GM12872 (cell line): ENCODE measurements around the gene MYNN.

Experiments used
- CTCF ChIP-seq: IDR thresholded peaks from 3 replicates; pipeline ENCODE4 v1.5.1; 2011; ENCODE audit warnings: low read depth, mild to moderate bottlenecking, low read length, moderate library complexity; ENCODE audit not compliant: insufficient read depth

The MYNN gene

GRCh38 chr3:169754711-169755110, 18.5 kb upstream of the MYNN start:
- no peak for TF ChIP-seq CTCF

GRCh38 chr3:169755488-169755887, 17.7 kb upstream of the MYNN start:
- TF ChIP-seq CTCF, result no peak

- no peak for TF ChIP-seq CTCF
These were observed 14.7 kb upstream of the MYNN start for GRCh38 chr3:169758359-169758994.

GRCh38 chr3:169759256-169759655, 13.9 kb upstream of the MYNN start:
- TF ChIP-seq CTCF, result no peak

- no peak for TF ChIP-seq CTCF
These were observed 12.7 kb upstream of the MYNN start for GRCh38 chr3:169760479-169760878.

DNA sequence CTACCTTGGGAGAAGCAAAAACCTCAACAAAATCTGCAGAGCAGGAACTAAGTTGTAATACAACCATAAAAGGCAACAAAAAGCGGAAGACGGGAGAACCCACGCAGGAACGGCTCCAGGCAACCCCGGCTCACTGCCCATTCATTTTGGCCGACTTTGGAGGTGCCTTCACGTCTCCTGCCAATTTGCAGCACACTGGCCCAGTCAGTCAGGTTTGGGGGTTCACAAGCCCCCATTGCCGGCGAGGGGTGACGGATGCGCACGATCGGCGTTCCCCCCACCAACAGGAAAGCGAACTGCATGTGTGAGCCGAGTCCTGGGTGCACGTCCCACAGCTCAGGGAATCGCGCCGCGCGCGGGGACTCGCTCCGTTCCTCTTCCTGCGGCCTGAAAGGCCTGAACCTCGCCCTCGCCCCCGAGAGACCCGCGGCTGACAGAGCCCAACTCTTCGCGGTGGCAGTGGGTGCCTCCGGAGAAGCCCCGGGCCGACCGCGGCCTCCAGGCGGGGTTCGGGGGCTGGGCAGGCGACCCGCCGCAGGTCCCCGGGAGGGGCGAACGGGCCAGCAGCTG, 8.8 kb upstream of the MYNN start:
- no peak for TF ChIP-seq CTCF

- TF ChIP-seq CTCF, result no peak
These were observed 8.1 kb upstream of the MYNN start, which contains the start of gene TERC for GRCh38 chr3:169764882-169765612. TERC (minus strand) TSS chr3:169765060.
